Measurements from ENCODE around the gene CMSS1.

CMSS1 gene

GRCh38 chr3:100107221-100107814 is 289.7 kb downstream of the CMSS1 start:
- DNase-seq (ENCODE audit: low read depth): no peak

GRCh38 chr3:100108464-100109079 is 290.9 kb downstream of the CMSS1 start:
- no peak for DNase-seq (ENCODE audit: low read depth)

GRCh38 chr3:100110162-100110561 is 292.5 kb downstream of the CMSS1 start:
- no peak for DNase-seq (ENCODE audit: low read depth)

GRCh38 chr3:100111728-100112127 is 294.1 kb downstream of the CMSS1 start:
- DNase-seq (ENCODE audit: low read depth): no peak

- DNase-seq (ENCODE audit: low read depth): no peak
Measured at GRCh38 chr3:100113723-100114412, 296.2 kb downstream of the CMSS1 start.

GRCh38 chr3:100114413-100115030 is 296.9 kb downstream of the CMSS1 start, which contains the start of gene FILIP1L:
Gene FILIP1L, minus strand, starts transcription at chr3:100114501.
- DNase-seq (ENCODE audit: low read depth): no peak

GRCh38 chr3:100117093-100117492 is 299.4 kb downstream of the CMSS1 start:
- DNase-seq (ENCODE audit: low read depth): no peak

- DNase-seq (ENCODE audit: low read depth): no peak
Measured at GRCh38 chr3:100120012-100120411, 302.4 kb downstream of the CMSS1 start.

GRCh38 chr3:100120693-100121092 is 303.0 kb downstream of the CMSS1 start:
- no peak for DNase-seq (ENCODE audit: low read depth)

GRCh38 chr3:100122321-100122720 is 304.7 kb downstream of the CMSS1 start:
- DNase-seq (ENCODE audit: low read depth): no peak

- DNase-seq (ENCODE audit: low read depth): no peak
Measured at GRCh38 chr3:100123112-100123511, 305.4 kb downstream of the CMSS1 start.

- no peak for DNase-seq (ENCODE audit: low read depth)
Measured at GRCh38 chr3:100124201-100124761, 306.6 kb downstream of the CMSS1 start.

GRCh38 chr3:100125161-100125938 is 307.7 kb downstream of the CMSS1 start:
- DNase-seq (ENCODE audit: low read depth): no peak

- no peak for DNase-seq (ENCODE audit: low read depth)
Measured at GRCh38 chr3:100127792-100128191, 310.1 kb downstream of the CMSS1 start.

GRCh38 chr3:100128565-100128964 is 310.9 kb downstream of the CMSS1 start:
- no peak for DNase-seq (ENCODE audit: low read depth)

- no peak for DNase-seq (ENCODE audit: low read depth)
Measured at GRCh38 chr3:100129941-100130340, 312.3 kb downstream of the CMSS1 start.

GRCh38 chr3:100131241-100131640 is 313.6 kb downstream of the CMSS1 start:
- no peak for DNase-seq (ENCODE audit: low read depth)

GRCh38 chr3:100136921-100137320 is 319.3 kb downstream of the CMSS1 start:
- DNase-seq (ENCODE audit: low read depth): no peak

GRCh38 chr3:100140976-100141375 is 323.3 kb downstream of the CMSS1 start:
- DNase-seq (ENCODE audit: low read depth): no peak

- no peak for DNase-seq (ENCODE audit: low read depth)
Measured at GRCh38 chr3:100141586-100141985, 323.9 kb downstream of the CMSS1 start.

- no peak for DNase-seq (ENCODE audit: low read depth)
Measured at GRCh38 chr3:100144255-100144866, 326.7 kb downstream of the CMSS1 start.

All from stimulated activated CD8-positive, alpha-beta memory T cell treated with anti-CD3 and anti-CD28 coated beads, Interleukin-4, amount 100 ng/mL, for 24 hours (primary cell).